Astrocyte (in vitro differentiated cells and primary cell): ENCODE results near the gene MYOD1. TPM values are rescaled to one million over a fixed set of nuclear protein-coding genes. Genes with fewer than 3 reads are reported as not detected.
A peak's percentile ranks its signal among the peaks of the same experiment; 100 is the strongest.

Source experiments
- DNase-seq: peaks from one replicate; pipeline ENCODE4 v3.0.0-alpha.2; 2010; ENCODE audit warnings: low read depth
- FAIRE-seq: peaks from 2 replicates; lab custom pipeline; 2011; peaks lifted over from hg19 to GRCh38; lab: Jason Lieb, UNC
- H2AFZ ChIP-seq: 2 replicates; pipeline ENCODE4 v1.6.0; 2012; ENCODE audit warnings: low read depth, low read length, inconsistent platforms
- H3K27ac ChIP-seq: 2 replicates; pipeline ENCODE4 v1.5.1; 2011; ENCODE audit warnings: low read depth, low read length, inconsistent platforms
- H3K27me3 ChIP-seq: 2 replicates; pipeline ENCODE4 v1.6.0; 2011; ENCODE audit warnings: low read length, inconsistent platforms; ENCODE audit not compliant: insufficient read depth
- H3K36me3 ChIP-seq: 2 replicates; pipeline ENCODE4 v1.5.1; 2011; ENCODE audit warnings: low read length, inconsistent platforms; ENCODE audit not compliant: insufficient read depth
- H3K4me1 ChIP-seq: 2 replicates; pipeline ENCODE4 v1.5.1; 2011; ENCODE audit warnings: low read length, inconsistent platforms; ENCODE audit not compliant: insufficient read depth
- H3K4me2 ChIP-seq: 2 replicates; pipeline ENCODE4 v1.6.0; 2012; ENCODE audit warnings: low read length, inconsistent platforms
- H3K4me3 ChIP-seq: 2 replicates; pipeline ENCODE4 v1.5.1; 2011; ENCODE audit warnings: low read depth, mild to moderate bottlenecking, low read length, inconsistent platforms; ENCODE audit not compliant: insufficient read depth
- H3K79me2 ChIP-seq: 2 replicates; pipeline ENCODE4 v1.6.0; 2012; ENCODE audit warnings: mild to moderate bottlenecking, low read length, inconsistent platforms; ENCODE audit not compliant: insufficient read depth
- H3K9ac ChIP-seq: 2 replicates; pipeline ENCODE4 v1.6.0; 2012; ENCODE audit warnings: mild to moderate bottlenecking, low read length, inconsistent platforms
- H3K9me3 ChIP-seq: 2 replicates; pipeline ENCODE4 v1.5.1; 2012; ENCODE audit warnings: low read depth, mild to moderate bottlenecking, low read length, inconsistent platforms; ENCODE audit not compliant: insufficient read depth
- H4K20me1 ChIP-seq: 2 replicates; pipeline ENCODE4 v1.6.0; 2012; ENCODE audit warnings: low read length, inconsistent platforms; ENCODE audit not compliant: insufficient read depth
- H3K27ac Mint-ChIP-seq: one replicate; pipeline ENCODE4 v1.8.0; 2021; ENCODE audit warnings: mild to moderate bottlenecking, mixed read lengths; ENCODE audit not compliant: unreplicated experiment
- H3K27me3 Mint-ChIP-seq: one replicate; pipeline ENCODE4 v1.8.0; 2021; ENCODE audit warnings: low read depth, mixed read lengths; ENCODE audit not compliant: unreplicated experiment
- H3K36me3 Mint-ChIP-seq: one replicate; pipeline ENCODE4 v1.8.0; 2021; ENCODE audit warnings: low read depth, mixed read lengths; ENCODE audit not compliant: unreplicated experiment
- H3K4me1 Mint-ChIP-seq: one replicate; pipeline ENCODE4 v1.8.0; 2021; ENCODE audit warnings: low read depth, mixed read lengths; ENCODE audit not compliant: unreplicated experiment
- H3K4me3 Mint-ChIP-seq: one replicate; pipeline ENCODE4 v1.8.0; 2021; ENCODE audit warnings: mild to moderate bottlenecking, moderate library complexity, mixed read lengths; ENCODE audit not compliant: unreplicated experiment
- H3K9me3 Mint-ChIP-seq: one replicate; pipeline ENCODE4 v1.8.0; 2021; ENCODE audit warnings: mild to moderate bottlenecking, mixed read lengths; ENCODE audit not compliant: unreplicated experiment
- EZH2 ChIP-seq: IDR thresholded peaks from 2 replicates; pipeline ENCODE4 v1.6.1; 2012; ENCODE audit warnings: mild to moderate bottlenecking, low read length, inconsistent platforms; ENCODE audit not compliant: insufficient read depth
- total RNA-seq: library from RNA; stranded (reverse); gene quantifications from 2 replicates; pipeline ENCODE4 v1.2.1, GENCODE V29; 2021
- TF ChIP-seq, protein P1 (sequence below): IDR thresholded peaks from 2 replicates; pipeline ENCODE4 v1.5.1; 2011; ENCODE audit warnings: low read depth, mild to moderate bottlenecking, inconsistent platforms, low read length, moderate library complexity; ENCODE audit not compliant: insufficient read depth

Gene MYOD1
- total RNA-seq, 1 donor from 2014 or later = not detected

DNA sequence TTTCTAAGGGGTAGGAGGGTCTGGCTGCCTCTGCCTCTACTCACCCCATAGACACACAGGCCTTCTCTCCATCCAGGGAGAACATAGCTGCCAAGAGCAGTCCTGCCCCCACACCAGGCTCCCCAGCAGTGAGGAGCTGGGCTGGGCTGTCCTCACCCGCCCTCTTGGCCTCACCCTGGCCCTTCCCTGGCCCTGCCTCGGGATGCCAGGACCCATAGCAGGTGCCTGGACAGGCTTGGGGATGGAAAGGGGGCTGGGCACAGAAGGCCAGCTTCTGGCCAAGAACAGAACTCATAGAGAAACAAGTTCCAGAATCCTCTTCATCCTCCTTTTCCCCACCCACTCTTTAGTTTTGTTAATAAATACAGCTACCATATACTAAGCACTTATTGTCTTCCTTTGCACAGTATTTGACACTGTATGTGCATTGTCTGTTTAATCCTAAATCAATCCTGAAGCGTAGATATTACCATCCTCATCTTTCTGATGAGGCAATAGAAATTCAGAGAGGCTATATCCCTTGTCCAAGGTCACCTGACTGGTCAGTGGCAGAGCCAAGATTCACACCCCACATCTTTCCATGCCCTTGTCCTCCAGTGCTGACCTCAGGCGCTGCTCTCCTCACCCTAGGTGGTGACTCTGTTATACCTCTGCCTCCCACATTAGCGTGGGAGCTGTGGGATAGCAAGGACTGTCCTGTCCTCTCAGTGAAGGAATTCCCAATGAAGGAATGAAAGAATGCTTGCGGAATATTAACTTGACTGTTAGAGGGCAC lies 22.0 kb upstream of the MYOD1 start:
- H3K4me1 ChIP-seq = no peaks in the 10 kb centered on the region
- H3K27me3 Mint-ChIP-seq = peaks cover 43% of the 10 kb centered on the region

DNA sequence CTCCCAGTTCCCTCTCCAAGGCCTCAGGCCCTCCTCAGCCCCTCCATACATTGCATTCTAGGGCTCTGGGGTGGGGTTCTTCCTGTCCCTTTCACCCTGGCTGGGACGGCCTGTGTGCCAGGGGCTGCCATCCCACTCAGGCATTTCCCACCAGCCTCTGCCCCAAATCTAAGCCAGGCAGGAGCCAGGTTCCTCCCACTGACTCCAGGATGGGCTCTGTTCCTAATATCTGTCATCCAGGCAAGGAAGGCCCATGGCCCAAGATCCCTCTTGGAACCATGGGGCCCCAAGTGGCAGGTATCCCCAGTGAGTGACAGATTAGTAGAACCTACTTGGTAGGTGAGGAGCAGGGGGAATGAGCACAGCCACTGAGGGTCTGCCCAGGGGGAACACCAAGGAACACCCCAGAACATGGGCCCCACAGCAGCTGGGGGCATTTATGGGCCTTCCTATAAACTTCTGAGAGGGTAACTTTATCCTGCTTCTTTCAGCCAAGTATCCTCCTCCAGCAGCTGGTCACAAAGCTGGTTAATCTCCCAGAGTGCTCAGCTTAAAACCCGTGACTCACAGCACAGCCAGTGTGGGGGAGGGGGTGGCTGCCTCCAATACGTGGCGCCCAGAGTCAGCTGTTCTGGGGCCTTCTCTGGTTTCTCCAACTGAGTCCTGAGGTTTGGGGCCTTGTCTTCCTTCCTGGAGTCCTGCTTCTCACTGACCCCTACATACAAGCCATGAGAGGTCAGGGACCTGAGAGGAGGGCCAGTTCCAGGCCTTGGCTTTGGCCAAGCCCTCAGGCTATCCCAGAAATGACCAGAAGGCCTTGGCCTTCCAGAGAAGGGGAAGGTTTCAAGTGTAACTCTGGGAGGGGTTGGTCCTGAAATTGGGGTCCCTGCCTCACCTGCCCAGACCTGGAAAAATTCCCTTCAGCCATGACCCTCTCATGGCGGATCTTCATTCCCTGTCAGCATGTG lies 19.9 kb upstream of the MYOD1 start:
- no peak overlapping the region for H3K9ac ChIP-seq
- no peaks in the 10 kb centered on the region for H3K36me3 ChIP-seq
- H3K27me3 Mint-ChIP-seq = peaks cover 32% of the 10 kb centered on the region
- H3K36me3 Mint-ChIP-seq = no peaks in the 10 kb centered on the region
- H3K4me3 Mint-ChIP-seq = no peak overlapping the region
- no peak overlapping the region for H3K4me3 ChIP-seq
- FAIRE-seq = no peak
- H4K20me1 ChIP-seq = no peaks in the 10 kb centered on the region
- peak overlapping the region; percentile 26 for H2AFZ ChIP-seq
- peaks cover 2% of the 10 kb centered on the region for H3K4me1 Mint-ChIP-seq
- peak; percentile 8 for DNase-seq
- no peak overlapping the region for H3K4me2 ChIP-seq
- H3K9me3 Mint-ChIP-seq = peaks cover 10% of the 10 kb centered on the region
- no peaks in the 10 kb centered on the region for H3K79me2 ChIP-seq
- H3K27ac Mint-ChIP-seq = no peak overlapping the region
- no peaks in the 10 kb centered on the region for H3K4me1 ChIP-seq
- peaks cover 14% of the 10 kb centered on the region for H3K27me3 ChIP-seq
- TF ChIP-seq, protein P1, sequence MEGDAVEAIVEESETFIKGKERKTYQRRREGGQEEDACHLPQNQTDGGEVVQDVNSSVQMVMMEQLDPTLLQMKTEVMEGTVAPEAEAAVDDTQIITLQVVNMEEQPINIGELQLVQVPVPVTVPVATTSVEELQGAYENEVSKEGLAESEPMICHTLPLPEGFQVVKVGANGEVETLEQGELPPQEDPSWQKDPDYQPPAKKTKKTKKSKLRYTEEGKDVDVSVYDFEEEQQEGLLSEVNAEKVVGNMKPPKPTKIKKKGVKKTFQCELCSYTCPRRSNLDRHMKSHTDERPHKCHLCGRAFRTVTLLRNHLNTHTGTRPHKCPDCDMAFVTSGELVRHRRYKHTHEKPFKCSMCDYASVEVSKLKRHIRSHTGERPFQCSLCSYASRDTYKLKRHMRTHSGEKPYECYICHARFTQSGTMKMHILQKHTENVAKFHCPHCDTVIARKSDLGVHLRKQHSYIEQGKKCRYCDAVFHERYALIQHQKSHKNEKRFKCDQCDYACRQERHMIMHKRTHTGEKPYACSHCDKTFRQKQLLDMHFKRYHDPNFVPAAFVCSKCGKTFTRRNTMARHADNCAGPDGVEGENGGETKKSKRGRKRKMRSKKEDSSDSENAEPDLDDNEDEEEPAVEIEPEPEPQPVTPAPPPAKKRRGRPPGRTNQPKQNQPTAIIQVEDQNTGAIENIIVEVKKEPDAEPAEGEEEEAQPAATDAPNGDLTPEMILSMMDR = no peak
- no peak for TF ChIP-seq EZH2
- H3K9me3 ChIP-seq = no peaks in the 10 kb centered on the region
- no peak overlapping the region for H3K27ac ChIP-seq

More for the DNA sequence above, 22.0 kb upstream of the MYOD1 start:
- peaks cover 27% of the 10 kb centered on the region for H3K27me3 ChIP-seq
- FAIRE-seq (no peak), DNase-seq (no peak)
- H2AFZ ChIP-seq = no peak overlapping the region
- H3K36me3 ChIP-seq = no peaks in the 10 kb centered on the region
- H3K4me2 ChIP-seq = no peak overlapping the region
- no peak overlapping the region for H3K27ac ChIP-seq
- Mint-ChIP-seq H3K36me3 (no peaks in the 10 kb centered on the region), H3K9me3 (peaks cover 4% of the 10 kb centered on the region), H3K4me1 (peaks cover 2% of the 10 kb centered on the region), H3K4me3 (no peak overlapping the region), H3K27ac (no peak overlapping the region)
- no peaks in the 10 kb centered on the region for H3K9me3 ChIP-seq
- no peaks in the 10 kb centered on the region for H4K20me1 ChIP-seq
- no peak overlapping the region for H3K9ac ChIP-seq
- no peaks in the 10 kb centered on the region for H3K79me2 ChIP-seq
- no peak overlapping the region for H3K4me3 ChIP-seq
- TF ChIP-seq, protein P1 = no peak
- TF ChIP-seq EZH2 = no peak
